K562 treated with DMSO at 1 percent for 24 hours (cell line): ENCODE results near the gene ZNF738. TPM values are rescaled to one million over a fixed set of nuclear protein-coding genes. Genes with fewer than 3 reads are reported as not detected.

ENCODE experiments used
- total RNA-seq: library from RNA; unstranded; fragments of 300-600 nt; gene quantifications from 2 replicates; pipeline ENCODE4 v1.2.3, GENCODE V29; 2022; ENCODE audit warnings: low read depth; ENCODE audit not compliant: insufficient read depth

ZNF738 gene
- 4.7 and 4.9 TPM in 2 replicates for total RNA-seq

GRCh38 chr19:21358768-21359451 lies at the start of gene ZNF738:
Gene ZNF738, plus strand, starts transcription at chr19:21359000. Its CDS starts 141 bp downstream, at chr19:21359141.

GRCh38 chr19:21328885-21329605 lies 29.8 kb upstream of the ZNF738 start, which contains the start of gene ZNF708:
Gene ZNF708, minus strand, starts transcription at chr19:21329410. Its CDS starts 198 bp downstream, at chr19:21329212.

GRCh38 chr19:21396893-21397572 lies 38.2 kb downstream of the ZNF738 start, which contains the start of gene ZNF493:
Gene ZNF493, plus strand, starts transcription at chr19:21397133. Its CDS starts 105 bp downstream, at chr19:21397238.

Other genes starting within 250 kb of the ZNF738 start
- 5.9 and 9.0 TPM in 2 replicates for gene ZNF431, start 217.0 kb upstream of the ZNF738 start, total RNA-seq
- 1.1 and 2.7 TPM in 2 replicates for gene ZNF708, start 29.6 kb upstream of the ZNF738 start, total RNA-seq
- gene ZNF493, start 38.1 kb downstream of the ZNF738 start, total RNA-seq = 3.3 and 5.7 TPM in 2 replicates
- gene ZNF429, start 146.6 kb downstream of the ZNF738 start, total RNA-seq = 9.6 and 11.9 TPM in 2 replicates